ENCODE data around the gene MAGIX.

The MAGIX gene

DNA sequence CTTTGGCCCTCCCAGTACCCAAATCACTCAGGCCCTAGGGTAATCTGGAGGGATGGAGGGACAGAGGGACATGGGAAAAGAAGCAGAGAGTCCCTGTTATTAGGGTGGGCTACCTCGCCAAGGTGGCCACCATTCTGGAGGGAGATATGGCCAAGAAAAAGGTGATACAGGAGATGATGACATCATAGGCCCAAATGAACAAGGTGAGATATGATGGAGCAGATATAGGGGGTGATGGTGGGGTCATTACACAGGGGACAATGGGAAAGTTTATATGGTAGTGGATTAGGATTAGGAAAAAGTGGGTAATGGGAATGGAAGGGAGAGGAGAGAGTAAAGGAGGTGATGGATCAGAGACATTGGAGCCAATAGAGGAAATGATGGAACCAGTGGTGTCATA, 50.3 kb downstream of the MAGIX start:
- TF ChIP-seq POLR2AphosphoS5 (IDR thresholded peaks at IDR 0.05; ENCODE audit: low read depth, low read length) (no peak), SIN3A (IDR thresholded peaks at IDR 0.05; ENCODE audit: borderline replicate concordance, insufficient read depth, low read length) (no peak), TAF1 (IDR thresholded peaks at IDR 0.05; ENCODE audit: borderline replicate concordance, insufficient read depth, low read length) (no peak), FOXP2 (optimal IDR thresholded peaks at IDR 0.05; ENCODE audit: borderline replicate concordance, extremely low read depth, extremely low read length, insufficient read depth) (no peak)
- TF ChIP-seq, protein P1, sequence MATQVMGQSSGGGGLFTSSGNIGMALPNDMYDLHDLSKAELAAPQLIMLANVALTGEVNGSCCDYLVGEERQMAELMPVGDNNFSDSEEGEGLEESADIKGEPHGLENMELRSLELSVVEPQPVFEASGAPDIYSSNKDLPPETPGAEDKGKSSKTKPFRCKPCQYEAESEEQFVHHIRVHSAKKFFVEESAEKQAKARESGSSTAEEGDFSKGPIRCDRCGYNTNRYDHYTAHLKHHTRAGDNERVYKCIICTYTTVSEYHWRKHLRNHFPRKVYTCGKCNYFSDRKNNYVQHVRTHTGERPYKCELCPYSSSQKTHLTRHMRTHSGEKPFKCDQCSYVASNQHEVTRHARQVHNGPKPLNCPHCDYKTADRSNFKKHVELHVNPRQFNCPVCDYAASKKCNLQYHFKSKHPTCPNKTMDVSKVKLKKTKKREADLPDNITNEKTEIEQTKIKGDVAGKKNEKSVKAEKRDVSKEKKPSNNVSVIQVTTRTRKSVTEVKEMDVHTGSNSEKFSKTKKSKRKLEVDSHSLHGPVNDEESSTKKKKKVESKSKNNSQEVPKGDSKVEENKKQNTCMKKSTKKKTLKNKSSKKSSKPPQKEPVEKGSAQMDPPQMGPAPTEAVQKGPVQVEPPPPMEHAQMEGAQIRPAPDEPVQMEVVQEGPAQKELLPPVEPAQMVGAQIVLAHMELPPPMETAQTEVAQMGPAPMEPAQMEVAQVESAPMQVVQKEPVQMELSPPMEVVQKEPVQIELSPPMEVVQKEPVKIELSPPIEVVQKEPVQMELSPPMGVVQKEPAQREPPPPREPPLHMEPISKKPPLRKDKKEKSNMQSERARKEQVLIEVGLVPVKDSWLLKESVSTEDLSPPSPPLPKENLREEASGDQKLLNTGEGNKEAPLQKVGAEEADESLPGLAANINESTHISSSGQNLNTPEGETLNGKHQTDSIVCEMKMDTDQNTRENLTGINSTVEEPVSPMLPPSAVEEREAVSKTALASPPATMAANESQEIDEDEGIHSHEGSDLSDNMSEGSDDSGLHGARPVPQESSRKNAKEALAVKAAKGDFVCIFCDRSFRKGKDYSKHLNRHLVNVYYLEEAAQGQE (IDR thresholded peaks at IDR 0.05; ENCODE audit: insufficient read depth in 1 of 2, low read depth in 2 of 2, low read length in 2 of 2), result no peak

DNA sequence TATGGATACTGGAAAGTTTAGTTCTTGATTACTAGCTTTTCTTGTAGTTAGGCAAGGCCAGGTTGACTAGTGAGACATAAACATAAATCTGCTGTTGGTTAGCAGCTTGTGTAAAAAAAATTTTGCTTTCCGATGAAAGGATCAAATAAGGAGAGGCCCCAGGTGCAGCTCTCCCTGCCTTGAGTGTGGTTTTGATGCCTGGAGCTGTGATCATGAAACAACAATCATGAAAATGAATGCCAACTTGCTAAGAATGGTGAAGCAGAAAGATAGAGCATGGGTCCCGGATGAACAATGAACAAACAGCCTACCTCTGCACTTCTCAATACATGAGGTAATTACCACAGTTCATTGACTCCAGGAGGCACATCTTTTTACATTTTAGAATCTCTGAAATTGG, 51.9 kb downstream of the MAGIX start:
- TF ChIP-seq, protein P1 (IDR thresholded peaks at IDR 0.05; ENCODE audit: insufficient read depth in 1 of 2, low read depth in 2 of 2, low read length in 2 of 2), result no peak
- TF ChIP-seq TAF1 (IDR thresholded peaks at IDR 0.05; ENCODE audit: borderline replicate concordance, insufficient read depth, low read length) (no peak), FOXP2 (optimal IDR thresholded peaks at IDR 0.05; ENCODE audit: borderline replicate concordance, extremely low read depth, extremely low read length, insufficient read depth) (no peak), POLR2AphosphoS5 (IDR thresholded peaks at IDR 0.05; ENCODE audit: low read depth, low read length) (no peak), SIN3A (IDR thresholded peaks at IDR 0.05; ENCODE audit: borderline replicate concordance, insufficient read depth, low read length) (no peak)

- TF ChIP-seq TAF1 (IDR thresholded peaks at IDR 0.05; ENCODE audit: borderline replicate concordance, insufficient read depth, low read length) (no peak), SIN3A (IDR thresholded peaks at IDR 0.05; ENCODE audit: borderline replicate concordance, insufficient read depth, low read length) (no peak), POLR2AphosphoS5 (IDR thresholded peaks at IDR 0.05; ENCODE audit: low read depth, low read length) (no peak), FOXP2 (optimal IDR thresholded peaks at IDR 0.05; ENCODE audit: borderline replicate concordance, extremely low read depth, extremely low read length, insufficient read depth) (no peak)
- TF ChIP-seq, protein P1 (IDR thresholded peaks at IDR 0.05; ENCODE audit: insufficient read depth in 1 of 2, low read depth in 2 of 2, low read length in 2 of 2), result no peak
Observed at GRCh38 chrX:49214996-49215526, 52.5 kb downstream of the MAGIX start.
